Dendritic cell treated with granulocyte-macrophage colony-stimulating factor and Interleukin-4, amounts not matched to agents 40 ng/mL and 50 ng/mL, for 4 days (primary cell): ENCODE results near the gene WDR17.

Experiments used
- H3K27ac Mint-ChIP-seq: one replicate; pipeline ENCODE4 v1.8.0; 2022; ENCODE audit warnings: mild to moderate bottlenecking, mixed read lengths
- H3K27me3 Mint-ChIP-seq: one replicate; pipeline ENCODE4 v1.8.0; 2022; ENCODE audit warnings: mild to moderate bottlenecking, mixed read lengths
- H3K36me3 Mint-ChIP-seq: one replicate; pipeline ENCODE4 v1.8.0; 2022; ENCODE audit warnings: low read depth, mixed read lengths
- H3K4me1 Mint-ChIP-seq: one replicate; pipeline ENCODE4 v1.8.0; 2022; ENCODE audit warnings: low read depth, mixed read lengths
- H3K4me3 Mint-ChIP-seq: one replicate; pipeline ENCODE4 v1.8.0; 2022; ENCODE audit warnings: mild to moderate bottlenecking, moderate library complexity, mixed read lengths
- H3K9me3 Mint-ChIP-seq: one replicate; pipeline ENCODE4 v1.8.0; 2022; ENCODE audit warnings: mixed read lengths
- intact Hi-C: fragments of 100-400 bp; cut with micrococcal nuclease; formaldehyde crosslinking; loops from one replicate; pipeline ENCODE4 v1.15.0; 2022

Gene WDR17

GRCh38 chr4:176222149-176222548 is 156.5 kb downstream of the WDR17 start:
- intact Hi-C loops = no loop called here
- Mint-ChIP-seq H3K4me1 (no peaks in the 10 kb centered on the region), H3K4me3 (no peak overlapping the region), H3K27me3 (no peaks in the 10 kb centered on the region), H3K27ac (no peak overlapping the region), H3K36me3 (no peaks in the 10 kb centered on the region), H3K9me3 (no peaks in the 10 kb centered on the region)

DNA sequence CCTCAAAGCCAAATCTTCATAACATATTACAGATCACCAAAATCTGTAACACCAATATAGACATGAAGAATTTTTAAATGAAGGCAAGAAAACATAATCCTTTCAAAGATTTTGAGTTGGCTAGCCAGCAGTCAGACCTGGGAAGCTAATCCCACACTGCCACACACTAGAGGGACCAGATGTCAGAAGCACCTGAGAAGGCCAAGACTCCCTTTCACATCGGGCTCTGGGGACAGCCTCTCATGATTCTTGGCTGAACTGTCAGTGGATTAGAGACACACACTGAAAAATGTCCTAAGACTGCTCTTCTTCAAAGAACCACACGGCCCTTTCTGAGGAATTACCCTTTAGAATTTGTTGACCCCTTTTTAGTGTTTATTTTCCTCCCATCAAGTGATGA is 157.9 kb downstream of the WDR17 start:
- H3K36me3 Mint-ChIP-seq = no peaks in the 10 kb centered on the region

DNA sequence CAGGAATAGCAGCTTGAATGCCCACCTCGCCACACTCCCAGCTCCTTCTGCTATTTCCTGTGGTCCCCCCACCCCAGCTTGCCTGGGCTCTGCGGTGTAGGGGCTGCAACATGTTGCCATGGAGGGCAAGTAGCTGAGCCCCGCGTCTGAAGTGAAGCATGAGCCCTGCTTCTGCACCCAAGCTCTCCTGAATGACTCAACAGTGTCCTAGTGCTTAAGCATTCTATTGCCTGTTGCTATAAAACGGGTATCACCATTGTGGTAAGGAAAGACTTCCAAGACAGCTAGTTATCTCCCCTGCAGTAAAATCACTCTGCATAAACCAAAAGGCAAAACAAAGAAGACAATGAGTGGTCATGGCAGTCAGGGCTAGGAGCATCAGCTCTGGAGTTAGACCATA is 161.1 kb downstream of the WDR17 start:
- Mint-ChIP-seq H3K9me3 (no peaks in the 10 kb centered on the region), H3K27ac (no peak overlapping the region), H3K4me1 (no peaks in the 10 kb centered on the region), H3K36me3 (no peaks in the 10 kb centered on the region), H3K4me3 (no peak overlapping the region), H3K27me3 (peaks cover 1% of the 10 kb centered on the region)
- intact Hi-C loops = no loop called here

More for the DNA sequence above, 157.9 kb downstream of the WDR17 start:
- H3K4me1 Mint-ChIP-seq = no peaks in the 10 kb centered on the region
- H3K4me3 Mint-ChIP-seq = no peak overlapping the region
- H3K27ac Mint-ChIP-seq = no peak overlapping the region
- intact Hi-C loops = no loop called here
- H3K27me3 Mint-ChIP-seq = no peaks in the 10 kb centered on the region
- no peaks in the 10 kb centered on the region for H3K9me3 Mint-ChIP-seq

DNA sequence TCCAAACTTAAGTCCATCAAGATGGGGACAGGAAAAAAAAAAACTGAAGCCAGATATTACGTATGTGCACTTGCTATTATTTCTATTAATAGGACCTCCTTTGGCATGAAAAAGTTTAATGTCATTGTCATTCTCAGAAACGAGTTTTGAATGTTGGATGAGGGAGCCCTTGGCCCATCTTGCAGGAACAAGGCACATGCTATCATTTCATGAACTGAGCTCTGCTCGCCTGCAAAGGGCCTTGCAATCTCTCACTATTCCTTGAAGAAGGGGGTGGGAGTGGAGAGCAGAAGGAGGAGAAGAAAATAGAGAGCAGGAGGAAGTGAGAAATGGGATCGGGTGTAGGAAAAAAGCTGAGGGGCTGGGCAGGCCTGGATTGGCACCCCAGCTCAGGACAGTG is 164.0 kb downstream of the WDR17 start:
- intact Hi-C loops = no loop called here
- no peaks in the 10 kb centered on the region for H3K4me1 Mint-ChIP-seq
- no peak overlapping the region for H3K4me3 Mint-ChIP-seq
- H3K9me3 Mint-ChIP-seq = no peaks in the 10 kb centered on the region
- peaks cover 1% of the 10 kb centered on the region for H3K27me3 Mint-ChIP-seq
- no peak overlapping the region for H3K27ac Mint-ChIP-seq
- no peaks in the 10 kb centered on the region for H3K36me3 Mint-ChIP-seq
